Activated CD8-positive, alpha-beta memory T cell treated with anti-CD3 and anti-CD28 coated beads for 48 hours (primary cell): ENCODE results near the gene FAM25A.
"Not testable (repeated sequence)": the region's sequence is repeated elsewhere in the genome, so short reads cannot be mapped to it uniquely, and the experiment has no call there.

ENCODE experiments used
- DNase-seq, 3 experiments: peaks; one replicate each; pipeline ENCODE4 v3.0.0-alpha.2; 2020; ENCODE audit warnings: low read depth in 2 of 3, low spot score in 2 of 3

FAM25A gene

DNA sequence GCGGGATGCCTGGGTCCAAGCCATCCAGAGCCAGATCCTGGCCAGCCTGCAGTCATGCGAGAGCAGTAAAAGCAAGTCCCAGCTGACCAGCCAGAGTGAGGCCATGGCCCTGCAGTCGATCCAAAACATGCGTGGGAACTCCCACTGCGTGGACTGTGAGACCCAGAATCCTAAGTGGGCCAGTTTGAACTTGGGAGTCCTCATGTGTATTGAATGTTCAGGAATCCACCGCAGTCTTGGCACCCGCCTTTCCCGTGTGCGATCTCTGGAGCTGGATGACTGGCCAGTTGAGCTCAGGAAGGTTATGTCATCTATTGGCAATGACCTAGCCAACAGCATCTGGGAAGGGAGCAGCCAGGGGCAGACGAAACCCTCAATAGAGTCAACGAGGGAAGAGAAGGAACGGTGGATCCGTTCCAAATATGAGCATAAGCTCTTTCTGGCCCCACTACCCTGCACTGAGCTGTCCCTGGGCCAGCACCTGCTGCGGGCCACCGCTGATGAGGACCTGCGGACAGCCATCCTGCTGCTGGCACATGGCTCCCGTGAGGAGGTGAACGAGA, 10.9 kb upstream of the FAM25A start:
- not testable (repeated sequence) for DNase-seq

GRCh38 chr10:87013528-87013927, 6.6 kb upstream of the FAM25A start:
- DNase-seq: not testable (repeated sequence)

DNA sequence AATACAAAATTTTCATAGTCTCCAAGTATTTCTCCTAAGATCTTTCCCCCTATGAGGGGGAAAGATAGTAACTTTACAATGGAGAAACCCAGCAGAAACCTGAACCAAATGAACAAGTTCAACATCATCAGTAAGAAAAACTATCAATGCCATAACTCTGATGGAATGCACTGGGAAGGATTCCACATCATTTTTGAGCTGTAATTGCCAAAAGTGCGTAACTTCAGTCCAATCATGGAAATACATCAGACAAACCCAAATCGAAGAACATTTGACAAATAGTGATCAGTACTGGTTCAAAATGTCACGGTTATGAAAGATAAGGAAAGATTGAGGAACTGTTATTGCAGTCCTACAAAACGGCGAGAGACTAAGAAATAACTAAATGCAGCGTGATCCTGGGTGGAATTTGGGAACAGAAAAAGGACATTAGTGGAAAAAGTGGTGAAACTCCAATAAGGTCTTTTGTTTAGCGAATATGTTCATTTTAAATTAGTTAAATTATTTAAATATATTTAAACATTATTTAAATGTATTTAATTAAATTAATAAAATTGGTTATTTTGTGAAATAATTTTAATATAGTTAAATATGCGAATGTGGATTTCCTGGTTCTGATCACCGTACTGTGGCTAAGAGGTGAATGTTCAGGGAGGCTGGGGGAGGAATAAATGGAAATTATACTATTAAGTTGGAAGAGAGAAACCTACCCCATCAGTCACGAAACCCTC, 4.9 kb upstream of the FAM25A start:
- not testable (repeated sequence) for DNase-seq

DNA sequence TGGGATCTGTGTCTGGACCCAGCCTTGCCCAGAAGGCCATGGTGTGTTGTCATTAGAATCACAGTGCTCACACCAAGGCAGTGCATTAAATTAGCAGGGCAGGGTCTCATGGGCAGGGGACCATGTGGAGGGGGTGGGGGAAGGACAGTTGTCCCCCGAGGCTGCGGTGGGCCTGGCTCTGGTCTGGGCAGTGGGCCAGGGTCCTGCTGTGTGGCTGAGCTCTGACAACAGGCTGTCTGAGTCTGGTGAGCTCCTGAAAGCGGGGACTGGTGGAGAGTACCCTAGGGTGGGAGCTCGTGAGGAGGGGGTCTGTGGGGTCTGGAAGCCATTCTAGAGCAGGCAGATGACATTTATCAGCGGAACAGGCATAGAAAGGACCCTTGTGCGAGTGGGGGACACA, 2.0 kb upstream of the FAM25A start:
- DNase-seq: not testable (repeated sequence)

DNA sequence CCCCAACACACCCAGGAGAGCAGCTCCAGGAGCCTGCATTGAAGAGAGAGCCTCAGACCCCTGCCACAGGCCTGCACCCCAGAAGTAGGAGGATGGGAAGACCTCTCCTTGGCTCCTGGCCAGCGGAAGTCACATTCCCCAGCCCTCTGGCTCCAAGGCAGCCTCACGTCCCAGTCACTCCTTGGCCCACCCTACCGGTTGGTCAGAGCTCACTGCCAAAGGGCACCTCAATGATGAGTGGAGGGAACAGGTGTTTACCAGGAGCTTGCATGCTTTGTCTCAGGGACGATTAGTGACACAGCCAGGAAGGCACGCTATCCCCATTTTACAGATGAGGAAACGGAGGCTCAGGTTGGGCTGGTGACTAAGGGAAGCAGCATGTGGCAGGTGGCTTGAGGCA, 1.0 kb upstream of the FAM25A start:
- not testable (repeated sequence) for DNase-seq

- DNase-seq: not testable (repeated sequence)
These were observed 590 bp upstream of the FAM25A start for GRCh38 chr10:87019504-87019903.

GRCh38 chr10:87025285-87025958, 5.3 kb downstream of the FAM25A start:
- DNase-seq: not testable (repeated sequence)

DNA sequence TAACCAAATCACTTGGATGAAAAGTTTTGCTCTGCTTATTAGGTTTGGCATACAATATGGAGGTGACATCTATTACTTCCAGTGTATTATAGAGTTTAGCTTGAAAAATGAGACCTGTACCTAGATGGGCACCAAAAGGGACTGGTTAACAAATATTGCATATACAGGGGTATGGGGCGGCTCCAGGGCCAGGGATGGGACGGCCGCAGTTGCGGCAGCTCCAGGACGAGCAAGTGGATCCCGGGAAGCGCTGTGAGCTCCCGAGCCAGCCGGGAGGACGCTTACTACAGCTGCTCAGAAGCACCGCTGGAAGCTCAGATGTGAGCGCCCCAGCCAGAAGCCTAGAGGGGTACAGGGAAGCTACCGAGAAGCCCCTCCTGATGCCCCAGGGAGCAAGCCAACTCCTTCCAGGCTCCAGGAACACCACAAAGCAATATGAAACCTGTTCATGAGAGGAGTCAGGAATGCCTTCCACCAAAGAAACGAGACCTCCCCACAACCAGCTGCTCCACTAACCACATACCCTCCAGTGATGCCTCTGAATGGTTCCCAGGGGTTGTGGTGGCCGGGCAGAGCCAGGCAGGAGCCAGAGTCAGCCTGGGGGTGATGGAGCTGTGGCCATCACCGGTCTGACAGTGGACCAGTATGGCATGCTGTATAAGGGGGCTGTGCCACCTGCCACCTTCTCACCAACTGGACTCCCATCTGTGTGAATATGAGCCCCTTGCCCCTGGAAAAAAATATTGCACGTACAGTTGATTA, 6.8 kb downstream of the FAM25A start:
- not testable (repeated sequence) for DNase-seq

- not testable (repeated sequence) for DNase-seq
These were observed 10.3 kb downstream of the FAM25A start for GRCh38 chr10:87030419-87030818.

- no peak for DNase-seq
These were observed 11.0 kb downstream of the FAM25A start for GRCh38 chr10:87030912-87031635.

DNA sequence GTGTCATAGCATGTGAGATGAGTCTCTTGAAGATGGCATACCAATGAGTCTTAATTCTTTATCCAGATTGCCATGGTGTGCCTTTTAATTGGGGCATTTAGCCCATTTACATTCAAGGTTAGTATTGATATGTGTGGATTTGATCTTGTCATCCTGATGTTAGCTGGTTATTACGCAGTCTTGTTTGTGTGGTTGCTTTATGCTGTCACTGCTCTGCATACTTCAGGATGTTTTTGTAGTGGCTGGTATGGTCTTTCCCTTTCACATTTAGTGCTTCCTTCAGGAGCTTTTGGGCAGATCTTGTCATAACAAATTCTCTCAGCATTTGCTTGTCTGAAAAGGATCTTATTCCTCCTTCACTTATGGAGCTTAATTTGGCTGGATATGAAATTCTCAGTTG, 16.5 kb downstream of the FAM25A start:
- no peak for DNase-seq

DNA sequence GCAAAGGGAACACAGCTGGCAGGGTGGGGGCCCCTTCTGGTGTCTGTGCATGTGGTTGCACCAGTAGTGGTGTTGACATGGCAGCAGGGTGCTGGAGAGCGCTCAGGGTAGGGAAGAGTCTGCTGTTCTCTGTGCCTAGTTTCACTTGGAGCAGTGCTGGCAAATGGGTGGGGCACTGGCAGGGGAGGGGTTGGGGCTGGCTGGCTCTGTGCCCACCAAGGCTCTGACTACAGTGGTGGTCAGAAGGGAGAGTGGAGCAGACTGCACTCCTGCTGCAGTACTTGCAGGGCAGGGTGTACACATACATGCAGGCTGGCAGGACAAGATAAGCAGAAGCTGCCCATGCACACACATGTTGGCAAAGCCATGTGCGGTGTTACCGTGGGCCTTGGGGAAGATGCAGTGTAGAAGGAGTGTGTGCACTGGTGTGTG, 18.2 kb downstream of the FAM25A start:
- DNase-seq: no peak

DNA sequence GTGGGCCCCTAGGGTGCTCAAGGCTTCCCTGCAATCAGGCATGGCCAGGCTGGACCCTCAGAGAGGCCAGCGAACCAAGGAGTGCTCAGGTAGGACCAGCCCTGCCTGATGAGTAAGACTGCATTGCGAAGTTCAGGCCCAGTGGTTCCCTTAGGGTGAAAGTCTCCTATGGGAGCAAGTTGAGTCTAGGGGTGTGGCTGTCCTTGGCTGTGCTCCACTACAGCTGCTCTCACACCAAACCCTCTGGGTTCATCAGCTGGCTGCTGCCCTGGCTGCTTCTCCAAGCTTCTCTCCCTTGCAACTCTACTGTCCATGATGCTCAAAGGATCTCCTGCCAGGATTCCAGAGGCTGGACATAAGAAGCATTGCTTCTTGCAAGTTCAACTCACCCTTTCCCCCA, 18.7 kb downstream of the FAM25A start:
- DNase-seq: no peak

GRCh38 chr10:87043579-87043978, 23.5 kb downstream of the FAM25A start:
- not testable (repeated sequence) for DNase-seq

DNA sequence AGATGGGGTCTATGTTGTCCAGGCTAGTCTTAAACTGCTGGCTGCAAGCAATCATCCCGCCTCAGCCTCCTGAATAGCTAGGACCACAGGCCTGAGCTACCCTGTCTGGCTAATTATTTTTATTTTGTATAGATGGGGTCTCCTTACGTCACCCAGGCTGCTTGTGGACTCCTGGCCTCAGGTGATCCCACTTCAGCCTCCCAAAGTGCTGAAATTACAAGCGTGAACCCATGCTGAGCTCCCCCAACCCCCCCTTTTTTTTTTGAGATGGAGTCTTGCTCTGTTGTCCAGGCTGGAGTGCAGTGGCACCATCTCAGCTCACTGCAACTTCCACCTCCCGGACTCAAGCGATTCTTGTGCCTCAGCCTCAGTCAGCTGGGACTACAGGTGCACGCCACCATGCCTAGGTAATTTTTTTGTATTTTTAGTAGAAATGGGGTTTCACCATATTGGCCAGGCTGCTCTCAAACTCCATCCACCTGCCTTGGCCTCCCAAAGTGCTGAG, 25.4 kb downstream of the FAM25A start:
- no peak for DNase-seq

DNA sequence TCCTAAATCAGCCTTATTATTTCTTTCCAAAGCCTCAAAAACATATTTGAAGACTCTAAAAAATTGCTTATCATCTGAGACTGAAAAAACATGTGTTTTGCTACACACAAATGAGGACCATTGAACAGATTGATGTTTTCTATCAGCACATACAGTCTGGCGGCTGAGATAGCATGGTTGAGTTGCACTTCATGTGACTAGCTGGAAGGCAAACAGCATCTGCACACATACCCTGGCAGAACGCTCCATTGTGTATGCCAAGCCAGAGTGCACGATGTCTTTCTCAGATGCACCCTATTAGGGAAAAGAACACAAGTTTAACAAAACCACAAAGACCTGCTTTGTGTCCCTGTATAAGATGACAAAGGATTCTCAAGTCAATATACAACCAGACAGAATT, 33.0 kb downstream of the FAM25A start:
- DNase-seq: no peak

DNA sequence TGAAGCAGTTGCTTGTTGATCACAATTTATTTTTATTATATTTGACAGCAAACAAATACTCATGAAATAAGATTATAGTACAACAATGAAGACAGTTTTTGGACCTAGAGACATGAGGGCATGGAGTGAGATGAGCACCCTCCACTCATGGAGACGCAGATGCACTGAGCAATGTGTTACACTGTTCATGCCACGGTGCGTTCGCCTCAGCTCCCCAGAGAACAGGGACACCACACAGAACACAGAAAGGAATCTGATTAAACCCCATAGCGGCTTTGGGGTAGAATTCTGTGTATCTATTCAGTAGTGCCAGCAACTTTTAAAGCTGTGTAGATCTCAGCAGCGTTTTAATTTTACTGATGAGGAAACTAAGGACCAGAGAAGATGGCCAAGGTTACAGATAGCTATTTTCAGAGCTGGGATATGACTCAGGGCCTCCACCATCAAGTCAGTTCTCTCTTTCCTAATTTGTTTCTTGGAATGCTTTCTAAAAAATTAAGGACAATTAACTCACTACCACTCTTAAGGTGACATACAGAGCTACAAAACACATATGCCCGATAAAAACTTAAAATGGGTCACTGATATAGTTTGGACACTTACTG, 33.6 kb downstream of the FAM25A start:
- DNase-seq: no peak

DNA sequence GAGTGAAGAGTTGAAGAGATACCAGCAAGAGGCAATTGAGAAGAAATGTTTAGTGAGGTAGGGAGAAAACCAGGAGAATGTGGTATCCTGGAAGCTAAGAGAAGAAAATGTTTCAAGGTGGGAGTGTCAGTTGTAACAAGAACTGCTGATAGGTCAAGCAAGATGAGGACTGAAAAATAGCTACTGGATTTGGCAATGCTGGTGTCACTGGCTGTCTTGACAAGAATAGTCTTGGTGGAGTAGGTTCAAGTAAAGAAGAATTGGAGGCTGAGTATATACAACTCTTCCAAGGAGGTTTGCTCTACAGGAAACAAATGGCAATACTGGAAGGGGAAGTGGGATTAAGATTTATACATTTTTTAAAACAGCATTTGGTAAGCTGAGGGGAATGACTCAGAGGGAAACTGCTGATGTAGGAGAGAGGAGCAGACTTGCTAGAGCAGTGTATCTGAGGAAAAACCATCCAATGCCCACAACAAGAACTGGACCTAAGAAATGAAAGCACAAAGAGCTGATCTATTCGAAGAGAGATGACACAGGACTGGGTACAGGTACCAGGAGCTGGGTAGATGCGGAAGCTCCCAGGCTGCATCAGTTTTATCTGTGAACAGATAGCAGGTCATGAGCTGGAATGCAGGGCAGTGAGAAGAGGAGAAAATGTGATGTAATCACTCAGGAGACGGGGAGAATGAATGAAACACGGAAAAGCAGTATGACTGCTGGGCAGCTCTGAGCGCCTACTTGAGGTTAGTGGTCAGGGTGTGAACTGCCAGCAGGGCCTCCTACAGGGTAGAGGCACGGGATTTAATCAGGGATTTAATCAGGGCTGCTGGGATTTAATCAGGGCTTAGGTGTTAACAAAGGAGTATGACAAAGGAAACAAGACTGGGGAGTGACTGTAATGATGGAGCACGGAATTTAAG, 34.5 kb downstream of the FAM25A start:
- no peak for DNase-seq

DNA sequence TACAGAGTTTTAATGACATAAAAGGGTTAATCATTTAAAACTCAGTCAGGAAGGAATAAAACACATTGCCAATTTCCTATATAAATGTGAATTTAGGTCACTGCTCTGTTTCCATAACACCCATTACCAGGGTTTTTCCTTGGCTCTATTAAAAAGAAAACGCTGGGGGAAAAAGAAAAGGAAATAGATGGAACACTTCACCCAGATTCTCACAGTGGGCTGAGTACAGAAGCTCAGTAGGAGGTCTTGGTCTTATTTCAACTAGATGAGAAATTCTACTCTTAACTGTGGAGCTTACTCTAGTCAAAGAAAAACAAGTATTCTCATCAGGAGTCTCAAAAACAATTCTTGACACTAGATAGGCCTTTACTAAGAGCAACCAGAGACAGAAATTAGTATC, 38.1 kb downstream of the FAM25A start:
- DNase-seq: no peak
